ENCODE results near the gene TSPO2.

Gene TSPO2

GRCh38 chr6:41051873-41052272, 9.6 kb downstream of the TSPO2 start:
- no peak for DNase-seq (ENCODE audit: low read depth)

GRCh38 chr6:41053041-41053440, 10.8 kb downstream of the TSPO2 start, which contains the start of gene APOBEC2:
APOBEC2 (plus strand) TSS chr6:41053202; CDS start chr6:41053348, 146 bp downstream.
- no peak for DNase-seq (ENCODE audit: low read depth)

- no peak for DNase-seq (ENCODE audit: low read depth)
These were observed 12.2 kb downstream of the TSPO2 start for GRCh38 chr6:41054511-41054910.

GRCh38 chr6:41055149-41055548, 12.9 kb downstream of the TSPO2 start:
- no peak for DNase-seq (ENCODE audit: low read depth)

- DNase-seq (ENCODE audit: low read depth), result no peak
These were observed 14.7 kb downstream of the TSPO2 start for GRCh38 chr6:41056768-41057490.

GRCh38 chr6:41058783-41059181, 16.5 kb downstream of the TSPO2 start:
- no peak for DNase-seq (ENCODE audit: low read depth)

GRCh38 chr6:41059556-41059955, 17.3 kb downstream of the TSPO2 start:
- DNase-seq (ENCODE audit: low read depth), result peak; percentile 41

- no peak for DNase-seq (ENCODE audit: low read depth)
These were observed 19.0 kb downstream of the TSPO2 start for GRCh38 chr6:41061196-41061726.

- no peak for DNase-seq (ENCODE audit: low read depth)
These were observed 19.8 kb downstream of the TSPO2 start for GRCh38 chr6:41062056-41062455.

- DNase-seq (ENCODE audit: low read depth), result no peak
These were observed 21.6 kb downstream of the TSPO2 start for GRCh38 chr6:41063884-41064285.

GRCh38 chr6:41064841-41065240, 22.6 kb downstream of the TSPO2 start:
- DNase-seq (ENCODE audit: low read depth), result no peak

GRCh38 chr6:41065550-41066026, 23.3 kb downstream of the TSPO2 start:
- DNase-seq (ENCODE audit: low read depth), result no peak

GRCh38 chr6:41066867-41067304, 24.6 kb downstream of the TSPO2 start:
- DNase-seq (ENCODE audit: low read depth), result peak; percentile 80

GRCh38 chr6:41071501-41071922, 29.2 kb downstream of the TSPO2 start:
- DNase-seq (ENCODE audit: low read depth), result no peak

- DNase-seq (ENCODE audit: low read depth), result peak; percentile 100
These were observed 29.9 kb downstream of the TSPO2 start, which contains the start of gene OARD1 for GRCh38 chr6:41071923-41072835. OARD1 (minus strand) TSS chr6:41072356; CDS start chr6:41071634, 722 bp downstream.

- no peak for DNase-seq (ENCODE audit: low read depth)
These were observed 30.6 kb downstream of the TSPO2 start, which contains the start of gene NFYA for GRCh38 chr6:41072836-41073202. NFYA (plus strand) TSS chr6:41072974; CDS start chr6:41079090, 6,116 bp downstream.

GRCh38 chr6:41073203-41073967, 31.1 kb downstream of the TSPO2 start:
- DNase-seq (ENCODE audit: low read depth), result peak; percentile 77

GRCh38 chr6:41073968-41074691, 31.9 kb downstream of the TSPO2 start:
- peak; percentile 44 for DNase-seq (ENCODE audit: low read depth)

- DNase-seq (ENCODE audit: low read depth), result no peak
These were observed 32.6 kb downstream of the TSPO2 start for GRCh38 chr6:41074692-41075436.
